Eye (tissue), 1 donor: ENCODE results near the gene CD6.
A peak's percentile ranks its signal among the peaks of the same experiment; 100 is the strongest.

Source experiments
- DNase-seq: peaks from one replicate; pipeline ENCODE4 v3.0.0-alpha.2; 2015

CD6 gene

DNA sequence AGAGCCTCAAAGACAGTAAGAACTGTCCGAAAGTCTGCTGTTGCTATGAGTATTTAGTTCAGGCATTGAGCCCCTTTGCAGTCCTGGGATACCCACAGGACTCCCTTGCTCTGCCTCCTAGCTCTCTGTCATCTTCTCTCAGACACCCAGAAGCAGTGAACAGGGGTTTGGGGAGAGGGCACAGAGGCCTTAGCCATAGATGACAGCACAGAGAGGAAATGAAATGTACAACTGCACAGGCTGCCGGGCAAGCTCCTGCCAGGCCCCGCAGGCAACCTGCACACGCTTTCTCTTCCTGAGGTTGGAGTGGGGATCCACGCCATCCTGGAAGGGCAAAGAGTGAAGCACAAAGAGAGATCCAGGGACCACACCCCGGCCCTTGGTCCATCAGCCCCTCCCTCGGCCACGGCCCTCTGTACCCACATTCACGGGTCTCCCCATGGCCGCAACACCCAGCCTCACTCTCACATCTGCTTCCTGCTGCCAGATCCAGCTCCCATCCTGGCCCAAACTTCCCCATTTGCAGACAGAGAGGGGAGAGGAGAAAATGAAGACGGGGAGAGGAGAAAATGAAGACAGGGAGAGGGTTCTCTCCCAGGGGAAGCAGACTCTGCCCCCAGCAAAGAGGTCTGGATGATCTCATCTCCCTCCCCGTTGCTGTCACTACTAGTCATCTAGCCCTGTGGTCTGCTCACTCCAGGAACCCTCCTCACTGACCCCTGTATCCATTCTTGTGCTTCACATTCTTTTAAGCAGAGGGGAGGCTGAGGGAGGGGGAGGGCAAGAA lies 40.7 kb downstream of the CD6 start:
- no peak for DNase-seq

DNA sequence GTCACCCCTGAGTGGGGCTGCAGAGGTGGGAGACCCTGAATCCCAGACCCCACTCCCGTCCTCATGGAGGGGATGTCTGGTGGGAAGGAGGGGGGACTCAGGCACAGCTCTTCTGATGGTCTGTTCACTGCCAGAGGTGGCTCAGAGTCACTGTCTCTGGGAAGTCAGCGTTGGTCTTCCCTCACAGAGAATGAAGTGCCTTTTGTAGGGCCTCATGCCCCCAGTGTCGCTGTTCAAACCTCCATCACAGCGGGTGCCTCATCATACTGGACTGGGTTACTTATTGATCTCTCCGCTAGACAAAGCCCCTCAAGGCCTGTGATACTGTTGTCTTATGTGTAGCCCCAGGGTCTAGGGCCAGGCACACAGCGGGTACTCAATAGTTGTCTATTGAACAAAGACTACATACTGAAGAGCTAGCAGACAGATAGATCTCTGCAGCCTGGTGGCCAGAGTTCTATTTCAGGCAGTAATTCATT lies 41.3 kb downstream of the CD6 start:
- DNase-seq = peak; percentile 54

DNA sequence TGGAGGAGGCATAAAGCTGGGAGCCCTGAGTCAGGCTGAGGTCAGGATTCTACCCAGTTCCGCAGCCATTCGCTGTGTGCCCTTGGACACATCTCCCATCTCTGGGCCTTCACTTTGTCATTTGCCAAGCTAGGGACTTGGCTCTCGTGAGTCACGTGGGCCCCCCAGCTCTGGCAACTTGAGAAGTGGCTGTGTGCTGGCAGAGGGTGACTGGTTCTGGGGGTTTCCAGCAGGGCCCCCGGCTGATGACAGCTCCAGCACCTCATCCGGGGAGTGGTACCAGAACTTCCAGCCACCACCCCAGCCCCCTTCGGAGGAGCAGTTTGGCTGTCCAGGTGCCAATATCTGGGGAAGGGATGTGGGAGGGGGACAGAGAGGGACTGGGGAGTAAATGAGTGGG lies 46.6 kb downstream of the CD6 start:
- DNase-seq = no peak

DNA sequence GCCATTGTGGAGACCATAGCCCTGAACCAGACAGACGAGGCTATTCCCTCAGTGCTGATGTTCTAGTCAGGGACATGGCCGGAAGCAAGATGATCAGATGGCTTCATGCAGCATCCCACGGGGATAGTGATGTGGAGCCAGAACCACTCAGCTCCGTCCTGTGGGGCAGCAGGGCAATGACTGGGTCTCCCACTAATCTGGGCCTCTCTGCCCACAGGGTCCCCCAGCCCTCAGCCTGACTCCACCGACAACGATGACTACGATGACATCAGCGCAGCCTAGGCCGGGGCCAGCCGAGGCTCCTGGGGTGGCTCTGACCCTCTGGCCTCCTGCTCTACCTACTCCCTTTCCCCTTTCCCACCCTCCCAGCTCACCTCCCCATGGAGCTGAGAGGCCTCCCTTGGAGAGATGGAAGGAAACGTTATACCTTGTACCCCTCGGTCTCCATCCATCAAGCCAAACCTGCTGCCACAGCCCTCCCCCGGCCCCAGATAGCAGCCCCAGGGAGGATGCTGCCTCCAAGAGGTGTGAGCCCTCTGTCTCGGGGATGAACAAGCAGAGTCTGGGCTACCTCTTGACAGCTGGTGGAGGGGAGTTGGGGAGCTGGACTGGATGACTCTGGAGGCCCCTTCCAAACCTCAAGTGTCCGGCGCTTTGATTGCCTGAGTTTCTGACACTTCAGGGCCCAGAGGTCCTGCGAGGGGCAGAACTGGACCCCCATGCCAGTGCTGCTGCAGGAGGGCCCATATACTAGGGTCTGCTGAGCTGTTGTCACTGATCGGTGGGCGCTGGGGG lies 47.8 kb downstream of the CD6 start:
- DNase-seq = no peak

DNA sequence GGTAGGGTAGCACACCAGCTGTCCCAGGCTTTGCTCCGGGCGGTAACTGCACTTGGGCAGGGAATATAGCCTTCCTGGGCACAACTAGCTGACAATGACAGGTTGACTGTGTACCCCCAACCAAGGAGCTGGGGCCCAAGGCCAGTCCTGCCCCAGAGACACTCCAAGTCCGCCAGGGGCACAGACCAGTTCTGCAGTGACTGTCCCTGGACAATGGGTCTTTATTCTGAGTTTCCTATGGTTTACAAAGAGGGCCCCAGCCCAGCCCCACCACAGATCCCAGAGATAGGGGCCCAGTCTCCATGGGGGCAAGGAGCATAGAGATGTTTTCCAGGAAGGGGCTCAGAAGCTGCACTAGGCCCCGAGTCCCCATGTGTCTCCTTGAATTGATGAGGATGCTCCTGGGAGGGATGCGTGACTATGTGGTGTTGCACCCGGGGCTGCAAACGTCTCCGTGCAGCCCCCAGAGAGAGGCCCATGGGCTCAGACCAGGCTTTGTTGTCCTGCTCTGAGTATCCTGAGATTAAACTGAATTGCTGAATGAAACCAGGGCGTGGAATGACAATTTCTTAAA lies 48.4 kb downstream of the CD6 start:
- DNase-seq = no peak

DNA sequence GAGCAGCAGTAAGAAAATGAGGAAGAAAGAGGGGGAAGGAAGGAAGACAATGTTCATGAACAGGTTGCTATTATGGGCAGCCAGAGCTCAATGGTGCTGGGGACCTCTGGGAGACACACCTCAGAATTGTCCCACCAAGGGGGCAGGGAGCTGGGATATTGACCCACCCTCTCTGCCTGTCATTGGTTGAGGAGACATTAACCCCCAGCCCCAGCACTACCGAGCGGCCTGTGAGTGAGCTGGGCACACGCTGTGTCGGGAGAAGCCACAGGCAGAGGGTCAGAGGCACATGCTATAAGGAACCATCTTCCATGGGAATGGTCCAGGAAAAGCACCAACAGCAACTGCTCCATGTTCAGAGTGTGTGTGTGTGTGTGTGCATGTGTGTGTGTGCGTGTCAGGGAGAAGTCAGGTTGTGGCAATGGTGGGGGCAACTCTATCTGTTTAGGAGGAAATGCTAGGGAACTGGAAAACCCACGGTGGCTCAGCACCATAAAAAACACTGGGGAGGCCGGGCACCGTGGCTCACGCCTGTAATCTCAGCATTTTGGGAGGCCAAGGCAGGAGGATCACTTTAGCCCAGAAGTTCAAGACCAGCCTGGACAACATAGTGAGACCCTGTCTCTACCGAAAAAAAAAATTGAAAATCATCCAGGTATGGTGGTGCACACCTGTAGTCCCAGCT lies 49.2 kb downstream of the CD6 start:
- no peak for DNase-seq

DNA sequence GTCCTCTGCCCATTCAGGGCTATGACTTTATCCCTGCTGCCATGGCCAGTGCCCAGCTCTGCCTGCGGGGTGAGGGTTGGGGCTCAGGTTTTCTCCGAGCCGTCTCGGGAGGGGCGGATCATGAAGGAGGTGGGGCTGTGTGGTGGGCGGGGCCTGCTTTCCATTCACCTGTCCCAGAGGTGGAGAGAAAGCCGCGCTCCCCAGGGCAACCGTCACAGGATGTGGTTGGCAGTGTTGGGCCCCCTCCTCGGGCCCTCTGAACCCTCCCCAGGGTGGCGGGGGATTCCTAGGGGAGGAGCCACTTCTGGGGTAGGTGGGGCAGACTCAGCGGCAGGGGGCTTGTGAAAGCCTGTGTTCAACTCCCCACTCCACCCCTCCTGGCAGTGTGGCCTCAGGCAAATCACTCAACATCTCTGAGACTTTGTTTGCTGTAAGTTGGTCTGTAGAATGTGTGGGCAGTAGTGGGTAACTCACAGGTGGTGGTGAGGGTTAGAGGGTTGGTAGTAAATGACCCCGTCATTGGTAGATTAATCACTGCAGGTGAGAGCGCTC lies 50.3 kb downstream of the CD6 start:
- DNase-seq = no peak

DNA sequence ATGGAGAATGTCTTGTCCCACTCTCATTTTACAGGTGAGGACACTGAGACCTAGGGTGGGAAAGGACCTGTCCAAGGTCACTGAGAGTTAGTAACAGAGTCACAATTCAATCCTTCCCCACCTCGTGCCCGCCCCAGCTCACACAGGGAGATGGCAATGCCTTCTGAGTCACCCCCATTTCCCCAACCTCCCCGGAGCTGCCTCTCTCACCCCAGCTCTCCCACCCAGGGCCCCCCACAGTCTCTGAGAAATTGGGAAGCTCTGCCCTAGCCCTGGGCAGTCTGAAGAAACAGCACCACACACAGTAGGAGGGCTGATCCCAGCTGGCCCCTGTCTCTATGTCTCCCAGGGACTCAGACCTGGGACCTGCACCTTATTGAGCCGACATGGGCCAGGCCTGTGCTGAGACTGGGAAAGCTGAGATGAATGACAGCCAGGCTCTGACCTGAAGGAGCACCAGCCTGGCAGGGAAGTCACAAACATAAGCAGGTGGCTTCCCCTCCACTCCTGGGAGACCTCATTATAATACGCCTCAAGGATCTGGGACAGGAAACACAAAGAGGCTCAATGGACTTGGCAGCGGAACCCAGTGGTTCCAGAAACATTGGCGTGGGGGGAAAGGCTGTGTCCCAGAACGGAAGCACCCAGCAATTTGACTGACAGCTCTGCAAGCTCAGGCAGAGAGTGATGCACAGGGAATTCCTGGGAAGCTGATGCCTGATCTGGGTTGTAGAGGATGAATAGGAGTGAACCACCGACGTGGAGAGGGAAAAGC lies 51.0 kb downstream of the CD6 start:
- no peak for DNase-seq

DNA sequence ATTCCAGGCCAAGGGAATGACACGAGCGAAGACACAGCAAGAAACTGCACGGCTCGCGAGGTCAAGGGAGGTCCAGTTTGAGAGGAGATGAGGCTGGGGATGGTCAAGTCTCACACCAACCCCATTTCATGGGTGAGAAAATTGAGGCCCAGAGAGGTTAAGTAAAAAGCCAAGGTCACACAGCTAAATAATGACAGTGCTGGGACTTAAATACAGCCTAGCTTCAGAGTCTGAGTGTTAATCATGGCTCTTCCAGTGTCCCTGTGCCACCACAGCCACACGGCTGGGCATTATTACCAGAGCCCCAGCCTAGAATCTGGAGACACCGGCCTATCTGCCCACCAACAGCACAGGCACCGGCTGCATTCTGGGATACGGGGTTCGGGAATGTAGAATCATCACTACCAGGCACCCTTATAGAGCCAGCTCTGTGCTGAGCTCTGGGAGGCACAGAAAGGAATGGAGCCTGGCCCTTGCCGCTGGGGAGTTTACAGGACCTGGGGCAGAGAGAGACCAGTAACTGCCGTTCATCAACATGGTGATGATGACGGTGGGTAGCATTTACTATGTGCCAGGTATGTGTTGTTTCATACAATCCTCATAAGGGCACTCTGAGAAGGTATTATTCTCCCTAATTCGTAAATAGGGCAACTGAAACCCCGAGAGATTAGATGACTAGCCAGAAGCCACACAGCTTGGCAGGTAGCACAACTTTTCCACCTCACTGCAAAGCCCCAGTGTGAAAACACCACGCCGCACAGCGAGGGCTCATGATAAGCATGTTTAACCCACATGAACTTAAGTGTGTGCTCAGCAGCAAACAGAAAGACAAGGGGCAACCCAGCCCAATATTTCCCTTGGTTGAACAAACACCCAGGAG lies 51.8 kb downstream of the CD6 start:
- no peak for DNase-seq

DNA sequence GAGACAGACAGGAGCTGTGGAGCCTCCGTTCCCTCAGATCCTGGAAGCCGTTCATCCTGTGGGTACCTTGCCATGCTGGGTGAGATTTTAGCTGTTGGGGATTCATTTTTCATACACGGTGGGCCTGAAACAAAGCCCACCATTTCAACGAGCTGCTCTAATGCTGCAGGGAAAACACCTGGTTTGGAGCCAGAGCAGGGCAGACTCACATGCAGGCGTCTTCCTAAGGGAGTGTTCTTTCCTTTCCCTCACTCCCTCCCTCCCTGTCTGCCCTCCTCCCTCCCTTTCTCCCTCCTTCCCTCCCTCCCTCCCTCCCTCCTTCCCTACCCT lies 52.5 kb downstream of the CD6 start:
- no peak for DNase-seq

DNA sequence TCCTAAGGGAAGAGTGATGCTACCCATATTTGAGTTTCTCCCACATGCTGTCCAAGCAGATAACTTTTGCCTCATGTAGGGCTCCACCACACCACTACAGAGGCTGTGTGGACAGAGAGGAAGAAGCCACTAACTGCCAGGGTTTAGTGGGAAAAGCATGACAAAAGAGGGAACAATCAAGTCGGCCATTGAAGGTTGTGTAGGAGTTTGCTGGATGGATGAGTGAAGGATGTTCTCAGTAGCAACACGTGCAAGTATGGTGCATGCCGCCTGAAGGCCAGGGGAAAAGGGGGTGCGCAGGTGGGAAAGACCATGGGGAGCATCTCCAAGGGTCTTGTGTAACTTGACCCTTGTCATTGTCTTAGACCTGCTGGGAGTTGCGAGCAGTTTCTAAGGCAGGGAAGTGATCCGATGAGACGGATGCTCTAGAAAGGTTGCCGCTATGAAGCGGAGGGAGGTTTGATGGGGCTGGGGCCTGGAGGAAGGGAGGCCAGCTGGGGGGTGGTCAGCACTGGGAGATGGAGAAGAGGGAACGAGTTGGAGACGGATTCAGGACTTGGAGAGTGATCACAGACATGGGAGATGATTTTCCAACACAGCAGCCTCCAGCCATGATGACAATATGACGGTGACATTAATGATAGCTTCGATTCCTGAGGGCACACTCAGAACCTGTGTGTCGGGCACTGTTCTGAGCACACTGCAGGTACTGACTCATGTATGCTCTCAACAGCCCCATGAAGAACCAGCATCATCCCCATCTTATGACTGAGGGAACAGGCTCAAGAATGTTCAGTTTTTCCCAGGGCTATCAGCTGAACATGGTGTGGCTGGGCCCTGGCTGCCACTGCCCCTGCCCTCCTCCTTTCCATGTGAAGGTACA lies 53.7 kb downstream of the CD6 start:
- DNase-seq = no peak

DNA sequence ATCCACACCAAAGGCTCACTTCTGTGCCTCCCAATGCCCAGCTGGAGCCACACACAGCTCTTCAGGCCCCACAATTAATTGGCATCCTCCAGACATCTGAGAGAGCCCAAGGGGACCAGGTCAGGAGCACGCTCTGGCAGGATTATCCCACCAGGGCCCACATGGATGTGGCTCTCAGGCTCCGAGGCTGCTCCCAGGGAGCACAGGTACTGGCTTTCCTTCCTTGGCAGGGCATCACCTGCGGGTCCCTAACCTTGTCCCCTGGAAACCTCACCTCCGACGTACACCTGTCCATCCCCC lies 54.3 kb downstream of the CD6 start:
- DNase-seq = no peak

DNA sequence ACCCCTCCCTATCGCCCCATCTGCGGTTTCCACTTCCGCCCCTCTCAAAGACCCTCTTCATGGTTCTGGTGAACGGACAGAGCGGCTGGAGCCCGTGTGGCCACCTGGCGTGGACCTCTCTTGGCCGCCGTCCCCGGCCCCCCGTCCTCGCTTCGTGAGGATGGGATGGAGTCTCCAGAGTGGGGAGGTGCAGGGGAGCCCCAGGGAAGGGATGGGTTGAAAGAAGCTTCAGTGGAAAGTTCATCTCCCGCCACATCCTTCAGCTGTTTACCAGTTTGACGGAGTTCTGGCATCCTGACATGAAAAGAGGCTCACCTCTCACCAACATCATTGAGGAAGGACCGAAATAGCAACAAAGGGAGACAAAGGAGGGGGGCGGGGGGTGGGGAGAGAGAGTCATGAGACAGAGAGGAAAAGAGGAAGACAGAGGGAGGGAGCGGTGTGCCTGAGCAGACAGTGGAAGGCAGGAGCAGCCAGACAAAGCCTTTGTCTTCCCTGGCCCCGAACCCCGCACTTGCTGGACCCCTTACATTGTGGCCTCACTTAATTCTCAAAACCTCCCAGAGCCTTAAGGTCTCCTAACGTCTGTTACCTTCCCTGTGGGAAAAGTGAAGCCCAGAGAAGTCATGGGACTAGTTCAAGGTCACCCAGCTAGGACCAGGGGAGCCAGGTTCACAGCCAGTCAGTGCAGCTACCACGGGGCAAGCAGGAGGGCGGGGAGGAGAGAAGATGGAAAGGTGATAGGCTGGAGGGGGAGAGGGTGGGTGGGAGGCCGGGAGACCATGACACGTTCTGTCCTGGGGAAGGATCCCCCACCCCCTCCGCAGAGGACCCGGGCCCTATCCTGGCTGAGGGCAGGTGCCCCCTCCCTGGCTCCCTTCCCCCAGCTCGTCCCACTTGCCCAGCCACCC lies 54.9 kb downstream of the CD6 start:
- no peak for DNase-seq

DNA sequence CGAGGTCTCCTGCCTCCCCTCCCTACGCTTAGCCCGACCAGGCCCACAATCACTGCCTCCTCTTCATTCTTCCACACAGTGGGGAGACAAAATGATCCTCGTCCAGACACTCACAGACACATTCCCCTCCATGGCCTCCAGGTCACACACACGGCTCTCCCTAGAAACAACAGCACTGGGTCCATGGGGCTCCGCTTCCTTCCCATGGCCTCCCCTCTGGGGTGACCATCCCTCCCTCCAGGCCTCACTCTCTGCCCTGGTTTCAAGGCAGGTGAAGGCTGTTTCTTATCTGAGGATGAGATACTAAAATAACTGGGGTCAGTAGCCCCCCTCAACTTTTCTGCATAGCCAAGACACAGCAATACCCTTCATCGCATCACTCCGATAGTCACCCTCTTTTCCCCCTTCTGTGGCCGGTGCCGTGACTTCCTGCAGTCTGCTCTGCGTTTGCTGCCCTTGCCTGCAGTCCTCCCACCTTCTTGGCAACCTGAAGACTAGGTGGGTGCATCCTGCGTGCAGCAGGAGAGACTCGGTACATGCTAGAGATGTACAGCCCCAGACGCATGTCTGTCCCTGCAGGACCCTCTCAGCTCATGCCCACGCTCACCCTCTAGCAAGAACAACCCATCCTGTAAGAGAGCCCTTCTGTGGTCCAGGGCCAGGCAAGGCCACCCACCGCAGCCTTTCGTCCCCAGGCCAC lies 55.8 kb downstream of the CD6 start:
- DNase-seq = no peak

DNA sequence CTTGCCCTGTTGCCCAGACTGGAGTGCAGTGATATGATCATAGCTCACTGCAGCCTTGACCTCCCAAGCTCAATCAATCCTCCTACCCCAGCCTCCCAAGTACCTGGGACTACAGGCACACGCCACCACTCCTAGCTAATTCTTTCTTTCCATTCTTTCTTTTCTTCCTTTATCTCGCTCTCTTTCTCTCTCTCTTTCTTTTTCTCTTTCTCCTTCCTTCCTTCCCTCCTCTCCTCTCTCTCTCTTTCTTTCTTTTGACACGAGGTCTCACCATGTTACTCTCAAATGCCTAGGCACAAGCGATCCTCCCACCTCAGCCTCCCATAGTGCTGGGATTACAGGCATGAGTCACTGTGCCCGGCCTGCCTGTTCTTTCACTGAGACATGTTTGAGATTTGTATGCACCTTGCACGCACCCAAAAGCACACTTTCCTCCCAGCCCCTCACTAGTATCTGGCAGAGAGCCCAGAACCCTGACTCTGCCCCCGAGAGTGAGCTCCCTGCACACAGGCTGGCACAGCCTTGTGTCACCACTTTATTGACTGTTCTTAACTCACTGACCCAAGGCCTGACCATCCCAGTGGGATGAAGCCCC lies 56.8 kb downstream of the CD6 start:
- DNase-seq = no peak

DNA sequence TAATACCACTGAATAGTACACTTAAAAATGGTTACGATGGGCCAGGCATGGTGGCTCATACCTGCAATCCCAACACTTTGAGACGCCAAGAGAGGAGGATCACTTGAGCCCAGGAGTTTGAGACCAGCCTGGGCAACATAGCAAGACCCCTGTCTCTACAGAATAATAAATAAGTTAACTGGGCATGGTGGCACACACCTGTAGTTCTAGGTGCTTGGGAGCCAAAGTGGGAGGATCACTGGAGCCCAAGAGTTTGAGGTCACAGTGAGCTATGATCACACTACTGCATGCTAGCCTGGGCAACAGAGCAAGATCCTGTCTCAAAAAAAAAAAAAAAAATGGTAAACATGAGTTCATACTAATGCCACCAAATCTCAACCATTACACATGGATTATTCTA lies 61.3 kb downstream of the CD6 start:
- no peak for DNase-seq

DNA sequence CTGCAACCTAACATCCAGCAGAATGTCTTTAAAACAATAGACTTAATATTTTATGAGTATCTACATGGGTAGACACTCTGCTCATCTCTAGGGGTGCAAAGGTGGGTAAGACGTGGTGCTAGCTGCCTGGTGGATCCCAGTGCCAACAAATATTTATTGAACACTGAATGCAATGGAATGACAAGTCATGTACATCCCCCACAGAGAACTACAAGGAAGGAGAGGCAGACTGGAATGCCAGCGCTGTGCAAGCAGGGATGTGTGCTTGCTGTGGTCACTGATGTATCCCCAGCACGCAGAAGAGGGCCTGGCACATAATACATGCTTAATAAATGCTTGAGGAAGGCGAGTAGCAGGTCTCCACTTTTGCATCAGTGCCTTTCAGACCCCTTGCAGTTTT lies 61.9 kb downstream of the CD6 start:
- DNase-seq = no peak

DNA sequence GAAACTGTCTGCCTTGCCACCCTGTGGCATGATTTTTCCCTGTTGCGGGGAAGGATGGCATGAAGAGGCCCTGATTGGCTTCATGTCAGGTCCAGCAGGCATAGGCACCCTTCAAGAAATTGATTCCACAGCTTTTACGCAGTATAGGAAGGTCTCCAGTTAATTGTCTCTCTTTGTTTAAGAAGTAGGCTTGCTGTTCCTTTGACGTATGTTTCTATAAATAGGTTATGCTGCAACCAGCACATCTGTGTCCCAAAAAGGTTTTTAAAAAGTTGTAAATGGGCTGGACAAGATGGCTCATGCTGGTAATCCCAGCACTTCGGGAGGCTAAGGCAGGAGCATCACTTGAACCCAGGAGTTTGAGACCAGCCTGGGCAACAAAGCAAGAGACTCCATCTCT lies 62.6 kb downstream of the CD6 start:
- no peak for DNase-seq
